Measurements from ENCODE around the gene POR.
"Not testable (repeated sequence)": the region's sequence is repeated elsewhere in the genome, so short reads cannot be mapped to it uniquely, and the experiment has no call there.

The POR gene

GRCh38 chr7:75906991-75907667 lies 7.8 kb upstream of the POR start:
- Histone ChIP-seq H3K36me3 (ENCODE audit: insufficient read depth, low read length) (no peaks in the 10 kb centered on the region), H3K4me3 (ENCODE audit: low read length, poor library complexity, severe bottlenecking) (no peak overlapping the region), H3F3A (ENCODE audit: low read depth) (no peaks in the 10 kb centered on the region), H3K27me3 (ENCODE audit: insufficient read depth, low read length, poor library complexity, severe bottlenecking) (no peaks in the 10 kb centered on the region), H4K20me1 (ENCODE audit: insufficient read depth, low read length, poor library complexity, severe bottlenecking) (no peaks in the 10 kb centered on the region), H3K9ac (ENCODE audit: low read depth, low read length, poor library complexity, severe bottlenecking) (no peak overlapping the region), H3K9me2 (replicated peaks; ENCODE audit: low read depth, low read length) (no peaks in the 10 kb centered on the region), H2AFZ (ENCODE audit: low read length) (no peak overlapping the region), H3K9me3 (ENCODE audit: insufficient read depth, low read depth, low read length) (no peaks in the 10 kb centered on the region), H3K4me2 (ENCODE audit: low read depth, low read length, poor library complexity, severe bottlenecking) (no peak overlapping the region), H3K4me1 (ENCODE audit: insufficient read depth, low read length, poor library complexity, severe bottlenecking) (no peaks in the 10 kb centered on the region), H3K79me2 (ENCODE audit: insufficient read depth, low read length) (no peaks in the 10 kb centered on the region)
- no peak for TF ChIP-seq EZH2phosphoT487 (IDR thresholded peaks at IDR 0.05; ENCODE audit: borderline replicate concordance)
- TF ChIP-seq, protein P1, sequence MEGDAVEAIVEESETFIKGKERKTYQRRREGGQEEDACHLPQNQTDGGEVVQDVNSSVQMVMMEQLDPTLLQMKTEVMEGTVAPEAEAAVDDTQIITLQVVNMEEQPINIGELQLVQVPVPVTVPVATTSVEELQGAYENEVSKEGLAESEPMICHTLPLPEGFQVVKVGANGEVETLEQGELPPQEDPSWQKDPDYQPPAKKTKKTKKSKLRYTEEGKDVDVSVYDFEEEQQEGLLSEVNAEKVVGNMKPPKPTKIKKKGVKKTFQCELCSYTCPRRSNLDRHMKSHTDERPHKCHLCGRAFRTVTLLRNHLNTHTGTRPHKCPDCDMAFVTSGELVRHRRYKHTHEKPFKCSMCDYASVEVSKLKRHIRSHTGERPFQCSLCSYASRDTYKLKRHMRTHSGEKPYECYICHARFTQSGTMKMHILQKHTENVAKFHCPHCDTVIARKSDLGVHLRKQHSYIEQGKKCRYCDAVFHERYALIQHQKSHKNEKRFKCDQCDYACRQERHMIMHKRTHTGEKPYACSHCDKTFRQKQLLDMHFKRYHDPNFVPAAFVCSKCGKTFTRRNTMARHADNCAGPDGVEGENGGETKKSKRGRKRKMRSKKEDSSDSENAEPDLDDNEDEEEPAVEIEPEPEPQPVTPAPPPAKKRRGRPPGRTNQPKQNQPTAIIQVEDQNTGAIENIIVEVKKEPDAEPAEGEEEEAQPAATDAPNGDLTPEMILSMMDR (conservative IDR thresholded peaks at IDR 0.05; ENCODE audit: low read length) = no peak

- not testable (repeated sequence) for H3K27me3 ChIP-seq (ENCODE audit: insufficient read depth, low read length, poor library complexity, severe bottlenecking); H3K9ac ChIP-seq (ENCODE audit: low read depth, low read length, poor library complexity, severe bottlenecking); H2AFZ ChIP-seq (ENCODE audit: low read length); H3K9me3 ChIP-seq (ENCODE audit: insufficient read depth, low read depth, low read length); H3K9me2 ChIP-seq (replicated peaks; ENCODE audit: low read depth, low read length); H4K20me1 ChIP-seq (ENCODE audit: insufficient read depth, low read length, poor library complexity, severe bottlenecking); H3K36me3 ChIP-seq (ENCODE audit: insufficient read depth, low read length); H3K79me2 ChIP-seq (ENCODE audit: insufficient read depth, low read length); H3K4me2 ChIP-seq (ENCODE audit: low read depth, low read length, poor library complexity, severe bottlenecking); H3F3A ChIP-seq (ENCODE audit: low read depth); H3K4me3 ChIP-seq (ENCODE audit: low read length, poor library complexity, severe bottlenecking); H3K4me1 ChIP-seq (ENCODE audit: insufficient read depth, low read length, poor library complexity, severe bottlenecking)
Measured at GRCh38 chr7:75907668-75908039, 7.3 kb upstream of the POR start.

DNA sequence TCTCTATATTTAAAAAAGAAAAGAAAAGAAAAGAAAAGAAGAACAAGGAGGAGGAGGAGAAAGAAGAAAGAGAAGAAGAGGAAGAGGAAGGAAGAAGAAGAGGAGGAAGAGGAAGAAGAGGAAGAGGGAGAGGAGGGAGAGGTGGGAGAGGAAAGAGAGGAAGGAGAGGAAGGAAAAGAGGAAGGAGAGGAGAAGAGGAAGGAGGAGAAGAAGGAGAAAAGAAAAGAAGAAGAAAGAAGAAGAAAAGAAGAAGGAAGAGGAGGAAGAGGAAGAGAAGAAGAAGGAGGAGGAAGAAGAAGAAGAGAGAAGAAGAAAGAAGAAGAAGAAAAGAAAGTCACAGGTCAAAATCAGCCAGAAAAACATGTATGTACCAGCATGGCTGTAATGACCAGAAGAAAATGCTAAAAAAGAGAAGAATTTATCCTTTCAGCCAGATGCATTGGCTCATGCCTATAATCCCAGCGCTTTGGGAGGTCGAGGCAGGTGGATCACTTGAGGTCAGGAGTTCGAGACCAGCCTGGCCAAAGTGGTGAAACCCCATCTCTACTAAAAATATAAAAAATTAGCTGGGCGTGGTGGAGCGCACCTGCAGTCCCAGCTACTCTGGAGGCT lies 5.3 kb upstream of the POR start:
- TF ChIP-seq, protein P1 (conservative IDR thresholded peaks at IDR 0.05; ENCODE audit: low read length) = no peak
- TF ChIP-seq EZH2phosphoT487 (IDR thresholded peaks at IDR 0.05; ENCODE audit: borderline replicate concordance) = no peak
- no peaks in the 10 kb centered on the region for H3K9me3 ChIP-seq (ENCODE audit: insufficient read depth, low read depth, low read length)

DNA sequence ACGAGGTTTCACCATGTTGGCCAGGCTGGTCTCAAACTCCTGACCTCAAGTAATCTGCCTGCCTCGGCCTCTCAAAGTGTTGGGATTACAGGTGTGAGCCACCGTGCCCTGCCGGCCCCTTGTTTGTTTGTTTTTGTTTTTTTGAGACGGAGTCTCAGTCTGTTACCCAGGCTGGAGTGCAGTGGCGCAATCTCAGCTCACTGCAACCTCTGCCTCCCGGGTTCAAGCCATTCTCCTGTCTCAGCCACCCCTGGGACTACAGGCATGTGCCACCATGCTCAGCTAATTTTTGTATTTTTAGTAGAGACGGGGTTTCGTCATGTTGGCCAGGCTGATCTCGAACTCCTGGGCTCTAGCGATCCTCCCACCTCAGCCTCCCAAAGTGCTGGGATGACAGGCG lies 3.8 kb upstream of the POR start:
- peaks cover 14% of the 10 kb centered on the region for H3K4me1 ChIP-seq (ENCODE audit: insufficient read depth, low read length, poor library complexity, severe bottlenecking)
- not testable (repeated sequence) for H3K9ac ChIP-seq (ENCODE audit: low read depth, low read length, poor library complexity, severe bottlenecking); H3K27me3 ChIP-seq (ENCODE audit: insufficient read depth, low read length, poor library complexity, severe bottlenecking); H3F3A ChIP-seq (ENCODE audit: low read depth); H3K36me3 ChIP-seq (ENCODE audit: insufficient read depth, low read length); H3K4me3 ChIP-seq (ENCODE audit: low read length, poor library complexity, severe bottlenecking); H3K9me2 ChIP-seq (replicated peaks; ENCODE audit: low read depth, low read length); H2AFZ ChIP-seq (ENCODE audit: low read length); H3K4me2 ChIP-seq (ENCODE audit: low read depth, low read length, poor library complexity, severe bottlenecking); H4K20me1 ChIP-seq (ENCODE audit: insufficient read depth, low read length, poor library complexity, severe bottlenecking); H3K79me2 ChIP-seq (ENCODE audit: insufficient read depth, low read length); H3K9me3 ChIP-seq (ENCODE audit: insufficient read depth, low read depth, low read length)

More for the DNA sequence above, 5.3 kb upstream of the POR start:
- no peak overlapping the region for H3K4me3 ChIP-seq (ENCODE audit: low read length, poor library complexity, severe bottlenecking)
- no peaks in the 10 kb centered on the region for H3K36me3 ChIP-seq (ENCODE audit: insufficient read depth, low read length)
- no peaks in the 10 kb centered on the region for H3K9me2 ChIP-seq (replicated peaks; ENCODE audit: low read depth, low read length)
- H3K4me2 ChIP-seq (ENCODE audit: low read depth, low read length, poor library complexity, severe bottlenecking) = no peak overlapping the region
- H2AFZ ChIP-seq (ENCODE audit: low read length) = no peak overlapping the region
- H3K79me2 ChIP-seq (ENCODE audit: insufficient read depth, low read length) = no peaks in the 10 kb centered on the region
- H3K9ac ChIP-seq (ENCODE audit: low read depth, low read length, poor library complexity, severe bottlenecking) = no peak overlapping the region
- no peaks in the 10 kb centered on the region for H4K20me1 ChIP-seq (ENCODE audit: insufficient read depth, low read length, poor library complexity, severe bottlenecking)
- peaks cover 4% of the 10 kb centered on the region for H3K4me1 ChIP-seq (ENCODE audit: insufficient read depth, low read length, poor library complexity, severe bottlenecking)
- no peaks in the 10 kb centered on the region for H3K27me3 ChIP-seq (ENCODE audit: insufficient read depth, low read length, poor library complexity, severe bottlenecking)
- no peaks in the 10 kb centered on the region for H3F3A ChIP-seq (ENCODE audit: low read depth)

All from Loucy (cell line).